HTR-8/SVneo (cell line): Measurements from ENCODE around the gene HOXA2.

Experiments used
- DNase-seq: peaks from one replicate; pipeline ENCODE4 v3.0.0; 2011; ENCODE audit warnings: low spot score, mixed read lengths; ENCODE audit not compliant: insufficient read length
- FAIRE-seq: peaks from 2 replicates; lab custom pipeline; 2011; peaks lifted over from hg19 to GRCh38; lab: Jason Lieb, UNC

The HOXA2 gene

DNA sequence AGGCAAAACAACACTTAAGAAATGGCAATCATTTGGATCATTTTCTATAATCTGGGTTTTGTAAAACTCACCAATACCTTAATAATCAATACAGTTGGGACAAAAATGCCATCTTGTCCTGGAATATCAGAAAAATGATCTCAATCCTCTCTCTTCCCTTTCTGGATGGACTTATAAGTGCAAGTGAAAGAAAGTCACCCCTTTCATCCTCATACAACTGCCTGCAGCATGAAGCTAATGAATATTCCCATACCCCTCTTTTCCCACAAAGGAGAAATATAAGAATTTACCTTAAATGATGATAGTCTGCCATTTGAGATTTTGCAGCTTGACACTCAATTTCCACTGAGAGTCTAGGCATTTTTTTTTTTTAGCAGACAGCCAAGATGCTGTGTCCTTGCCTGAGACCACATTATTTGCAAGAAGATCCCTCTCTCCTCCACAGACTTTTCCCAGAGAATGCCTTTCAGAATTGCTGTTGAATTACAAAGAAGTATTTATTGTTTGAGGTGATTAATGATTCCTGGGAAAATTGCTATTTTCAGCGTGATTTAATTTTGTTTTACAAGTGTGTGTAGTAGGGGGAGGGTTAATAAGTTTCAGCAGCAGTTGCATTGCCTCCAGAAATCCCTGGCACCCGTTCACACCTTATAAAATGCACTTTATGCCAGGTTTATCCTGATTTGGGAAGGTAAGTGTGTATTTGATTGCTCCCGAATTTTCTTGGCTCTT lies 24.3 kb upstream of the HOXA2 start:
- DNase-seq = no peak
- no peak for FAIRE-seq

DNA sequence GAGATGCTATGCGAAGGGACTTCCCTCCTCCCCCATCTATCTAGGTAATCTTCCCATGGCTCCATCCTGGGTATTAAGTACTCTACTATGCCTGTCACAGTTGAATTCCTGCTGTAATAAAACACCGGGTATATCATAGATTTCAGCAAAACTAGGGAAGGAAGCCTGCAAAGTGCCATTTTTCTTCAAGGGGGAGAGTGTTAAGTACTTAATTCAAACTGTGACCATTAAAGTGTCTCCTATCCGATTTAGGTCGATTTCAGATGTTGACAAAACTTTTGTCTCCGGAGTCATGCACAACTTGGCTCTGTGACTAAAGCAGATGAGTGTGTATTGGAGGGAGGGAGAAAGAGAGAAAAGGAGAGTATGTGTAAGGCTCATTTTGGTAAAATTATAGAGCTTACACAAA lies 23.5 kb upstream of the HOXA2 start:
- no peak for DNase-seq

DNA sequence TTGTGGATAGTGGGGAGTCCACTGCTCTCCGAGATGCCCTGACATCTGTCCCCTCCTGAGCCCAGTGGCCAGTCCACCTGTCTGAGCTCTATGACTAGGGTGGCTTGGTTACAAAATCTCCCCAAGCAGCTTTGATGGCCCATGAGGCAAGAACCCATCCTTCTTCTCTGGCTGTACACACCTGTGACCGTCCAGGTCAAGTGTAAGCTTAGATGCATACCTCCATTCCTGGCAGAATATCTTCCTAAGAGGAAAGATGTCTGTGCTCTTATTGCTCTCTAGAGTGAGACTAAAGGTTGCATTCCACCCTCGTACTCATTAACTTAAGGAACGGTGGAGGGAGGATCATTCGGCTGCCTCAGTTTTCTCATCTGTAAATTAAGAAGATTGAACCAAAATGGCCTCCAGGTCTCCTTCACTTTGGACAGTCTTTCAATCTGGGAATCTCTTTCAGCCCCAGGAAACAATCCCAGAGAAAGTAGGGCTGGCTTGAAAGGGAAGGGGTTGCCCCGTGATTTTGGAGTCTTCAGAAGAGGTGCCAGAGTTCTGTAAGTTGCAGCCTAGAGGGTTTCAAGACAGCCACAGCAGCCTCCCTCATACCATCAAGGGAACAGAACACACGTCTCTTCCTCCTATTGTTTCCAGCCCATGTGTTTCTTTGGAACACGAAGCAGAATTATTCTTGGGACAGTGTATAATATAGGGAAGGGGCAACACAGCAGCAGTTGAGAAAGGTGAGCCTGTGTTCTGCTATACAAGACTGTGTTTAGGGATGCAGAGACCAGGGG lies 22.6 kb upstream of the HOXA2 start:
- peak; percentile 49 for FAIRE-seq
- DNase-seq = no peak

More for the DNA sequence above, 23.5 kb upstream of the HOXA2 start:
- no peak for FAIRE-seq

DNA sequence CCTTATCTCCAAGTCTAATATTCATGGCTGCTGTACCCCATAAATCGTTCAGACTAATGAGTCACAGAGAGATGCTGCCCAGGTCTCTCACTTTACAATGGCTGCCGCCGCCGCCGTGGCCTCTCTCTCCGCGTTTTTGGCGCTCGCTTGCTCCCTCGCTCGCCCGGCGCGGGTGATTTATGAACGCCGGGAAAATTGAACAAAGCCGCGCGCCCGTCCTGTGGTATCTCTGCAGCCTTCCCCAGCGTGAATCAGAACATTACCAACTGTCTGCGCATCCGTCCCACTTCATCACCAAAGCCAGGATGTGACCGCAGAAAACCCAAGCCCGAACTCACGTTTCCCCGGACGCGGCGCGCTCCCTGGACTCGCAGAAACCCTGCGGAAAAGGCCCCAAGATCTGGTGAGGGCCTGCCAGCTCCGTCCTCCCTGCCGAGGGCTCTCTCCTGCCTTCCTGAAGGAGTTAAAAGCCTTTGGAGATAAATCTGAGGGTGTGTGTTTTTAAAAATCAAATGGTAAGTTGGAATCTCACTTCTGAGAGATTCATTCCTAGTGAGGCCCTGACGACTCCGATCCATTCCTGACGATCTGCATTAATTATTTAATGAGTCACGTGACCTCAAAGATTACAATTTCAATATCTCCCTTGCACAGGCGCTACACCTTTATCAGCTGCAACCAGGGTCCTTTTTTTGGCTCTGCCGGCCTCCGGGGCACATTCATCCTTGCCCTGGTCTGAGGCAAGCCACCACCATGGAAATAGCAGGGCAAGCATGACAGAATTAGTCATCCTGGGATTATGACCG lies 21.8 kb upstream of the HOXA2 start:
- DNase-seq (no peak), FAIRE-seq (peak; percentile 76)

DNA sequence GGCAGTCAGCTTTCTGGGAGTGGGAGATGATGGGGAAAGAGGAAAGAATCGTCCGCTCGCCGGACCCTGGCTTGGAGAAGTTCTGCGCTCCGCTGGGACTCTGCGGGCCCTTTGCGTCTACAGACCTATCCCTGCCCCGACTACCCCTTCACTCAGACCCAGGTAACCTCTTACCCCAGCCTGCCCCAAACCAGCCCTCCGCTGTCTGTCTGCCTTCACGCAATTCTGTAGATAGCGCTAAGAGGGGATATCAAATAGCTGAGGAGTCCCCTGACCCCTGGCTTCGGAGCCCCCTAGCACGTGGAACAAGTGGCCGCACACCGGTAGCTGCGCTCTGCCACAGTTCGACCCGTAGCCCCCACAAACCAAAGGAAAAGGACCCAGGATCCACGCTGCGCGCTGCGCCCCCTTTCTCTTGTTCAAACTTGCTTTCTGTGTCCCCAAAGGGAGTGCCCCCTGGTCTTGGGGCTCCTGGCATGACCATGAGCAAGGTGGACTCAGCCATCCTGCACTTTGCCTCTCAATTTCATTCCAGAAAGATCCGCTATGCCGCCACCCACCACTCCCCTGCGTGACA lies 21.1 kb upstream of the HOXA2 start:
- FAIRE-seq (no peak), DNase-seq (no peak)

DNA sequence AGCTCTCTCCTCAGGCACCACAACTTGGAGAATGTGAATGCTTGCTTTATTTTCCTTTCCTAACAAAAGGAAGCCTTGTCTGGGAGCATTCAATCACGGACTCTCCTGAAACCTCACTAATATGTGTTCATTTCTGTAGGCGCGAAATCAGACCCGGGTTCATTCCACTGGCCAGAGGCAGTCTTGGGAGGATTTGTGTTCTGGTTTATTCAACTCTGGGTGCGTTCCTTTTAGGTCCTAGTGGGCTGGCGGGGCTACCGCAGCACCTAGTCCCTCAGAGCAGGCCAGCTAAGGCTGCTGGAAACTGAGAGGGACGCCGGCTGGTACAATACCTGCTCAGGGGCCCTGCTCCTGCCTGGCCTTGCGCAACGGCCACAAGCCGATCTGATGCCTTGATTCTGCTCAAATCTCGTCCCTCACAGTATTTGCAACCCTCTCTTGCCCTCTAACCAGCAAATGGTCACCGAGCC lies 20.6 kb upstream of the HOXA2 start:
- DNase-seq (no peak), FAIRE-seq (no peak)

DNA sequence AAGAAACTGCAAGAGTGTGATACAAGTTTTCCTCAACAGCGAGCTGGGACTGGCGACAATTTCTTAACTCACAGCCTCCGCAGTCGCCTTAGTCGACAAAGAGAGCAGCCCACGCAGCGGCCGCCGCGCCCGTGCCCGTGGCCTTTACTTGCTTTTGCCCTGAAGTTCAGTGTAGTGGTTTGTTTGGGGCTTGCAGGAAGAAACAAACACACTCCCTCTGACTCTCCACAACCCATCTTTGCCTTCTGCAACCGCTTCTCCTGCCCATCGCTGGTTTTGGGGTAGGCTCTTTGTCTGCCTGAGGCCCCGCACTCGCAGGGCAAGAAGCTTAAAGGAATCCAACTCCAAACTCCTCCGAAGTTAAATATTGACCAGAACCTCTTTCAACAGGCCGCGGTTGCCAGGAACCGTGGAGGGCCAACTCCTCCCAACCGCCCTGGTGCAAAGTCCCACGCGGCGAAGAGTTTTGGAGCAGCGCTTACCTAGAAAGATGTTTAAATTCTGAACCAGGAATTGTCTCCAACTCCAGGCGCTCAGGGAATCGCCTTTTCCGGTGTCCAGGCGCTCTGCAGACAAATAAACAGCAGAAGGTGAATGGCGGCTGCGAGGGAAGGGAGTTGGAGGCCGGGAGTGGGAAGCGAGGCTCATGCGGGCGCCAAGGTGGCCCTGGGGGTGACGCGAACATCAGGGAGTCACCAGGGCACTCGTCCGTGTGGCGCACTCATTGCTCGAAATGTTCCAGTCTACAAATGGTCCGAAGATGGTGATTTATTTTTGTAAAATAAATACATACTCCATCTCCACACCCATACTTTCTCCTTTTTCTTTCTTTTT lies 19.8 kb upstream of the HOXA2 start:
- FAIRE-seq (no peak), DNase-seq (no peak)

DNA sequence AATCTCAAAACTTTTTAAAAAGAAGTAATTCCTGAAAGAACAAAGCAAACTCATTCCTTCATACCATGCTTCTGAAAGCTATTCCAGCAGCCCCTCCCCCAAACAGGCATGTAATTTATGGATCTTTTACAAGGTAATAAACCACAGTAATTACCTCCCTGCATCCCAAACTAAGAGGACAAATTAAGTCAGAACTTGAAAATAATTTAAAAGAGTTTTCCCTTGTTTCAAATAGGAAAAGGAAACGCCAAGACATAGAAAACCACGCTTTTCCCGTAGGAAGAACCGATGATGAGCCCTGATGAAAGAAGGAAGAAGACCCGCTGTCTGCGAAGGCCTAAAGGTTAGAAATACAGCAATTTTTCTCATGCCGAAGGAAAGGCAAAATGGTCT lies 19.2 kb upstream of the HOXA2 start:
- no peak for FAIRE-seq
- no peak for DNase-seq

DNA sequence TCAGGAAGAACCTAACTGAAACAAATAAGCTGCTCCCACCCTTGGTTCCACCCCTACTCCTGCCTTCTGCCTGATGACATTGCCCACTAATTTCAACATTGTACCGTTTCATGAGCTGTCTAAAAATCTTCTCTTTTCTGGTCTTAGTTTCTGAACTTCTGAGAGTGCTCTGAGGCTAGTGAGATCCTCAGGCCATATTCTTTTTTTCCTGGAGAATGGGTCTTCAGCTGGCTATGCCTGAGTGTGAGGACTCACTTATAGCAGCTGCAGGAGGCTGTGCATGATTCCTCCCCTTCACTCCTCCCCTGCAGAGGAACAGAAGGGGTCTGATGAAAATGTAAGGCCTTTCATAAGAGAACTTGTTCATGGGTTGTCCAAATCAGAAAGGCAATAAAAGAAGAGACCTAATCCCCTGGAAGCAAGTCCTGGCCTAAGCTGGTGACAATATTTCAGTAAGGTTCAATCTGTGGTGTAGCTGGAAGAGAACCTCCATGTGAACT lies 17.0 kb upstream of the HOXA2 start:
- DNase-seq (no peak), FAIRE-seq (no peak)

DNA sequence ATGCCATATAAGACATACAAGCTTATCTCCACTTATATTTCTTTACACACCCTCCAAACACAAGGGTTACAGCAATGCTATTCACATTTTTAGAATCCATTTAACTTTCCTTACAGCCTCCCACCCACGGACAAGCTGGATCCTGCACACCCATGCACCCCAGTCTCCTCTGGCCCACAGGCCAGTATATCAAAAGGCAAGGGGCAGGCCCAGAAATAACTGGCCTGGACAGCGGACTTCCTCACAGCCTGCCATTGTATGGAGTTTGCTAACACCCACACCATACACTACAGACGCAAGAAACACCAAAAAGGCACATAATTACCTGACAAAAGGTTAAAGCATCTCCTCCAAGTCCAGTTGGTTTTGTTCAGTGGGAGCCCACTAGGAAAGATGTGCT lies 16.1 kb upstream of the HOXA2 start:
- no peak for DNase-seq
- FAIRE-seq = no peak

DNA sequence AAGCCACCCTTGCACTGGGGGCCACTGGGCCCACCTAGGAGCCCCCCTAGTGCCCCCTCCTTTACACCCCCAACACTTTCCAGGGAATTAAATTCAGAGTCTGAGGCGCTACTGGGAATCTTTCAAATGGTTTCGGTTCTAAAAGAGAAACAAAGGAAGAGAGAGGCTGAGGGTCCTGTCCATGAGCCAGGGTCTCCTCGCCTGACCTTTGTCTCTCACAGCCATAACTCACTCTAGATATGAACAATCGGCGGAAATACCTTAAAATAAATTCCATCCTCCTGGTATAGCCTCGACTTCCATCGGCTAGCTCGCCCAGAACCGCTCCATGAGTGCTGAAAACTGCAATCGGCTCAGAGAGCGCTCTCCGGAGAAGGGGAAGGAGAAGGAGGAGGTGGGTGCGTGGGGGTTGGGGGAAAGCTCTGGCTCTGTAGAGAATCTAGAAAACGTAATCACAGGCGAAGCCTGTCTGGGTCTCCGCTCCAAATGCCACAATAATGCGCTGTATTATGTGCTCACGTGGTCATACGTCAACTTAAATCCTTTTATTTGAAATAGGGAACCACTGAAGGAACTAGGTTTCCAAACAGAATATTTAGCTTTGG lies 15.5 kb upstream of the HOXA2 start:
- DNase-seq (no peak), FAIRE-seq (no peak)

DNA sequence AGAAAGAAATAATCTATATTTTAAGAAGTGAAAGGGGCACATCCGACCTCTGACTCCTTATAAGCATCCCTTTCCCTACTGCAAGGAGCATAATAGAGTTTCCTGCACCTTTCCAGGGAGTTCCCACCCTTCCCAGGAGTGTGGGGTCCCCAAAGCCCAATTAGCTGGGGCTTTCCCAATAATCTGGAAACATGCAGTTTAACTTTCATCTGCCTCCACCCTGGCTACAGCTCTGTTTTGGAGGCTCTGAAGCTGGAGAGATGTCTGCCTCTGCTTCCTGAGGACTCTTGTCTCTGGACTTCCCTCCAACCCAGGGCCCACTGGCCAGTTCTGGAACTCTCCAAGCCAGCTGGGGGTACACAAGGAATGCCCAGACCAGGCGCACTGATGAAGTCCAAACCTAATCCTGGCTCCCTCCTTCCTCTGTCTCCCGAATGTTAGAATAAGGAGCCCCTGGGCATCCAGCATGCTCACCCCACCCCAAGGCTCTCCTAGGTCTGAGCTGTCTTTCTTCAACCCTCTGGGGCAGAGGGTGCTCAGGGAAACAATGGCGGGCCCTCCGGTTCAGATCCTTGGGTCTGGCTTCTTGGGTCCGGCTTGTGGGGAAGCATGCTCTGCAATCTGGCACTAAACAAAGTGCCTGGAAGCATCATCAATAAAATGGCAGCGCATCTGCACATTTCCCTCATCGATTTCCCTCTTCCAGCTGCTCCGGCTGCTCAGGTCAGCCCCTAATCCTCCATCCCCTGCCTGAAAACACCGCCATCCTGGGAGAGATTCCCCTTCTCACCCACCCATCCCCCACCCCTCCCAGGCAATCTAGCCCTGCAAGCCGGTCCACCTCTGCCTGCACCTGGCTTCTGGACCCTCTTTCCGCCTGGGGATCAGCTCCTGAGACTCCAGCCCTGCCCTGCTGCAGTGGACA lies 14.7 kb upstream of the HOXA2 start:
- DNase-seq (no peak), FAIRE-seq (no peak)

DNA sequence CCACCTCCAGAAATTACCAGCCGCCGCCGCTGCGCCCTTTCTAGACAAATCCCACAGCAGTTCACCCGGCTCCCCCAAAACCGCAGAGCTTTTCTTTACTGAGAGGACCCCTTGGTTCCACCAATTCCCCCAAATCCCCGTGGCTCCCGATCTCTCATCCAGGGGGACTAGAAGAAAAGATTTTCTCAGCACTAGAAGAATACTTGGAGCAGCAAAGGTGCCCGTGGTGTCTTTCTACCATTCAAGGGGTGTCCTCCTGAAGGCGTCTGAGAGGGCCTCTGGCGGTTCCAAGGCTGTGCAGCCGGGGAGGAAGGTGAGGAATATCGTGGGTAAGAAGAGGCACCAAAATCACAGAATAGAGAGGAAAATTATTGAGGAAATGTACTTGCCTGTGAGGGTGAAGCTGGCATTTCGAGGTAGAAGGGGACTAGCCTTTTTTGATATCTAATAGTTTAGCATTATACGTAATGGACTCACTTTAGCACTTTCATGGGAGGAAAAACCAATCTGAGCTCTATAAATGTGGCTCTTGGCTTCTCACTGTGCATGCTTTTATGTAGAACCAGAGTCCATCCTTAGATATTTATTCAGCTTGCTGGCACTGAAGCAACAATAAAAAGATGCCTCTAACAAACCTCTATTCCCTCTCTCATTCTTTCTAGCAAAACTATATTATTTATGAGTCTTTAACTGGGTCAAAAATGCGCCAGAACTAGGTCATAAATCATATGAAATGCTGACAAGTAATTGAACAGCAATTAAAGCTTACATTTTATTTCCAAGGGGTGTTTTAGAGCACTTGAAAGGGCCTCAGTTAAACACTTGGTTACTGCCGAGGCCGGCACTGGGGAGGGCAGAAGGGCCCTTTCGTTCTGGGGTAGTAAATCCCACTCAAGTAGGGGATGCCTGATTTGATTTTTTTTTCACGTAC lies 13.8 kb upstream of the HOXA2 start:
- FAIRE-seq = no peak
- no peak for DNase-seq

DNA sequence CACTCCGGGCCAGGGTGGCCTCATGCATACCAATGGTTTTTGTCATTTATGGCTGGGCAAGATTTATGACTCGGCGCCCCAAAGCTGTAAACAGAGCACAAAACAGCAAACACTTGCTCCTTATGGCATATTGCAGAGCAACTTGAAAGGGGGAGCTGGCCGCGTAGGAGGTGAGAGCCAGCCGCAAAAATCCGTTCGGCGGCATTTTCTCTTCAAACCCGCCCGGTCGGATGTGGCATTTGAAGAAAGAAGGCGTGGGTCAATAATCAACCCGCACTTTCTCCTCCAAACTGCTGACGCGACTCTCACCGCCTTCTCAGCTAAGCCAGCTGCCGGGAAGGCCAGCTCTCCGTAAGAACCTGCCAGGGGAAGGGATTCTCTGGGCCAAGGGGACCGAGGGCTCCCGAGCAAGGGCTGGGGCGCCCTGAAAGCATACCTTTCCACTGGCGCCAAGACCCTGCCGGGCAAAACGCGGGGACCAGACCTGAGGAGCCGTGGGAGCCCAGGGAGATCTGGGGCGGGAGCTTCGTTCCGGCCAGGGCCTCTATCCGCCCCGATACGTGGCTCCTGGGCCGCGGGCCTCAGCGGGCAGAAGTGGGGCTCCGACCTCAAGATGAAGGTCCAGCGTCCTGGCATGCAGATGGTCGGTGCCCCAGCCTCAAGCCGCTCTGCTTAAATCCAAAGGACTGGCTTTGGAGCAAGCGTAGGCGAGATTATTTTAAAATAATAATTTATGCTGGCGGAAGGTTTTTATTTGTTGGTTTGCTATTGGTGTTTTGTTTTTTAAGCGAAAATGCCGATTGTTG lies 12.9 kb upstream of the HOXA2 start:
- FAIRE-seq = no peak
- DNase-seq = peak; percentile 66

DNA sequence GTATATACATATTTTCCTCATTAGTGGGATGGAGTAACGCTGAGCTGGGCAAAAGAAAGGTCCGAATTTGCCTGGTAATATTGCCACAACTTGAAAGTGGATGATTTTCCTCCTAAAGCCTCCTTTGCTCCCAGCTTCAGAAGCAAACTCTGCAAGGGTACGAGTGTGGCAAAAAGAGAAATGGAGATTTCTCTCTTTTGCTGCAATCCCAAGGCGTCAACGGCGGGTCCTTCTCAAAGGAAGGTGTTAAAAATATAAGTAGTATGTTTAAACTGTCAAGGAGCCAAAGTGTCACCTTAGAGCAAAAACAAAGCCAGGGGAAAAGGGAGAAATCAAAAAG lies 12.4 kb upstream of the HOXA2 start:
- FAIRE-seq = no peak
- DNase-seq = no peak
